Neuron (in vitro differentiated cells): ENCODE results near the gene SOHLH2.

Experiments
- H2AFZ ChIP-seq: one replicate; pipeline ENCODE4 v1.6.1; 2013; ENCODE audit warnings: low read depth, mild to moderate bottlenecking, inconsistent platforms, low read length, moderate library complexity
- H3K27me3 ChIP-seq: one replicate; pipeline ENCODE4 v1.6.1; 2013; ENCODE audit warnings: low read length; ENCODE audit not compliant: insufficient read depth
- H3K36me3 ChIP-seq: one replicate; pipeline ENCODE4 v1.6.1; 2013; ENCODE audit warnings: low read length; ENCODE audit not compliant: insufficient read depth
- H3K4me1 ChIP-seq: one replicate; pipeline ENCODE4 v1.6.1; 2013; ENCODE audit warnings: low read length; ENCODE audit not compliant: insufficient read depth
- H3K4me3 ChIP-seq: 2 replicates; pipeline ENCODE4 v1.5.1; 2013; ENCODE audit warnings: mild to moderate bottlenecking, low read length, moderate library complexity
- H3K9me3 ChIP-seq: one replicate; pipeline ENCODE4 v1.6.1; 2013; ENCODE audit warnings: low read length

Gene SOHLH2

GRCh38 chr13:36214163-36214921 lies at the start of gene SOHLH2:
Gene SOHLH2, minus strand, starts transcription at chr13:36214556. Its CDS starts 30 bp downstream, at chr13:36214526.
- no peaks in the 10 kb centered on the region for H3K27me3 ChIP-seq
- peaks cover 6% of the 10 kb centered on the region for H3K4me1 ChIP-seq
- no peak within 1 kb of the TSS for H2AFZ ChIP-seq
- no peak within 1 kb of the TSS for H3K4me3 ChIP-seq
- H3K9me3 ChIP-seq: no peaks in the 10 kb centered on the region
- H3K36me3 ChIP-seq: no peaks in the 10 kb centered on the region

- no peaks in the 10 kb centered on the region for H3K36me3 ChIP-seq
- no peak overlapping the region for H3K4me3 ChIP-seq
- H3K4me1 ChIP-seq: no peaks in the 10 kb centered on the region
- no peak overlapping the region for H2AFZ ChIP-seq
- H3K9me3 ChIP-seq: peaks cover 4% of the 10 kb centered on the region
- no peaks in the 10 kb centered on the region for H3K27me3 ChIP-seq
Observed at GRCh38 chr13:36261976-36262375, 47.6 kb upstream of the SOHLH2 start.

GRCh38 chr13:36261011-36261410 lies 46.7 kb upstream of the SOHLH2 start:
- no peaks in the 10 kb centered on the region for H3K27me3 ChIP-seq
- H3K9me3 ChIP-seq: no peaks in the 10 kb centered on the region
- no peak overlapping the region for H2AFZ ChIP-seq
- H3K4me3 ChIP-seq: no peak overlapping the region
- no peaks in the 10 kb centered on the region for H3K36me3 ChIP-seq
- no peaks in the 10 kb centered on the region for H3K4me1 ChIP-seq

- H2AFZ ChIP-seq: no peak overlapping the region
- no peak overlapping the region for H3K4me3 ChIP-seq
- H3K36me3 ChIP-seq: no peaks in the 10 kb centered on the region
- no peaks in the 10 kb centered on the region for H3K9me3 ChIP-seq
- H3K4me1 ChIP-seq: no peaks in the 10 kb centered on the region
- H3K27me3 ChIP-seq: no peaks in the 10 kb centered on the region
Observed at GRCh38 chr13:36259361-36260137, 45.2 kb upstream of the SOHLH2 start.

GRCh38 chr13:36258831-36259230 lies 44.5 kb upstream of the SOHLH2 start:
- Histone ChIP-seq H3K4me3 (no peak overlapping the region), H3K9me3 (no peaks in the 10 kb centered on the region)

GRCh38 chr13:36251526-36251925 lies 37.2 kb upstream of the SOHLH2 start:
- Histone ChIP-seq H3K4me3 (no peak overlapping the region), H3K9me3 (peaks cover 3% of the 10 kb centered on the region), H3K27me3 (no peaks in the 10 kb centered on the region), H2AFZ (no peak overlapping the region), H3K36me3 (no peaks in the 10 kb centered on the region), H3K4me1 (peaks cover 14% of the 10 kb centered on the region)

More at GRCh38 chr13:36258831-36259230, 44.5 kb upstream of the SOHLH2 start:
- no peaks in the 10 kb centered on the region for H3K36me3 ChIP-seq
- H3K4me1 ChIP-seq: no peaks in the 10 kb centered on the region
- H3K27me3 ChIP-seq: no peaks in the 10 kb centered on the region
- no peak overlapping the region for H2AFZ ChIP-seq

GRCh38 chr13:36251017-36251416 lies 36.7 kb upstream of the SOHLH2 start:
- H3K4me3 ChIP-seq: no peak overlapping the region
- H3K9me3 ChIP-seq: peaks cover 6% of the 10 kb centered on the region
- no peaks in the 10 kb centered on the region for H3K27me3 ChIP-seq
- no peaks in the 10 kb centered on the region for H3K36me3 ChIP-seq
- H2AFZ ChIP-seq: no peak overlapping the region
- peaks cover 14% of the 10 kb centered on the region for H3K4me1 ChIP-seq

- Histone ChIP-seq H3K27me3 (no peaks in the 10 kb centered on the region), H3K9me3 (peaks cover 6% of the 10 kb centered on the region), H3K4me1 (peaks cover 14% of the 10 kb centered on the region), H3K4me3 (no peak overlapping the region), H3K36me3 (no peaks in the 10 kb centered on the region), H2AFZ (no peak overlapping the region)
Observed at GRCh38 chr13:36248700-36249099, 34.3 kb upstream of the SOHLH2 start.

- Histone ChIP-seq H3K4me1 (no peaks in the 10 kb centered on the region), H3K36me3 (no peaks in the 10 kb centered on the region), H2AFZ (no peak overlapping the region), H3K9me3 (peaks cover 6% of the 10 kb centered on the region), H3K27me3 (no peaks in the 10 kb centered on the region), H3K4me3 (no peak overlapping the region)
Observed at GRCh38 chr13:36244990-36245389, 30.6 kb upstream of the SOHLH2 start.

GRCh38 chr13:36244073-36244472 lies 29.7 kb upstream of the SOHLH2 start:
- H3K36me3 ChIP-seq: no peaks in the 10 kb centered on the region
- no peaks in the 10 kb centered on the region for H3K4me1 ChIP-seq
- no peaks in the 10 kb centered on the region for H3K27me3 ChIP-seq
- peaks cover 6% of the 10 kb centered on the region for H3K9me3 ChIP-seq
- no peak overlapping the region for H2AFZ ChIP-seq
- H3K4me3 ChIP-seq: no peak overlapping the region

- peaks cover 6% of the 10 kb centered on the region for H3K9me3 ChIP-seq
- H3K4me1 ChIP-seq: no peaks in the 10 kb centered on the region
- no peaks in the 10 kb centered on the region for H3K27me3 ChIP-seq
- H3K36me3 ChIP-seq: no peaks in the 10 kb centered on the region
- H2AFZ ChIP-seq: no peak overlapping the region
- no peak overlapping the region for H3K4me3 ChIP-seq
Observed at GRCh38 chr13:36242761-36243160, 28.4 kb upstream of the SOHLH2 start.

GRCh38 chr13:36231236-36231635 lies 16.9 kb upstream of the SOHLH2 start:
- Histone ChIP-seq H3K9me3 (no peaks in the 10 kb centered on the region), H3K27me3 (no peaks in the 10 kb centered on the region), H2AFZ (no peak overlapping the region), H3K36me3 (no peaks in the 10 kb centered on the region), H3K4me1 (no peaks in the 10 kb centered on the region), H3K4me3 (no peak overlapping the region)

- no peaks in the 10 kb centered on the region for H3K27me3 ChIP-seq
- H3K9me3 ChIP-seq: peaks cover 4% of the 10 kb centered on the region
- no peak overlapping the region for H3K4me3 ChIP-seq
- no peaks in the 10 kb centered on the region for H3K36me3 ChIP-seq
- no peaks in the 10 kb centered on the region for H3K4me1 ChIP-seq
- no peak overlapping the region for H2AFZ ChIP-seq
Observed at GRCh38 chr13:36224730-36225129, 10.4 kb upstream of the SOHLH2 start.
